HepG2 (cell line): Measurements from ENCODE around the gene OTUB2. TPM values are rescaled to one million over a fixed set of nuclear protein-coding genes. Genes with fewer than 3 reads are reported as not detected.

Source experiments
- ATAC-seq: fragments of 200-7000 bp; cut with Tn5 transposase; 3 replicates; pipeline ENCODE4 v1.9.1; 2020; ENCODE audit warnings: mild to moderate bottlenecking, moderate library complexity
- BruUV-seq: library from RNA; stranded (reverse); fragments of 400-500 nt; replicated peaks from 2 replicates; lab custom pipeline; 2021; lab: Mats Ljungman, UMichigan
- CTCF ChIA-PET: fragments of 300-600 bp; formaldehyde crosslinking; extraction: SDS; loops from one replicate; lab custom pipeline; 2021; ENCODE audit warnings: low total read pairs, inconsistent platforms, low intra/inter-chr PET ratio; lab: Yijun Ruan, JAX
- POLR2A ChIA-PET: fragments of 350-600 bp; sonication (Branson Sonifier 250); formaldehyde crosslinking; loops from one replicate; lab custom pipeline; 2020; ENCODE audit warnings: antibody characterized with exemption, inconsistent platforms; lab: Yijun Ruan, JAX
- DNase-seq: peaks from one replicate; pipeline ENCODE4 v3.0.0-alpha.2; 2015; ENCODE audit warnings: low spot score
- FAIRE-seq: peaks from 3 replicates; lab custom pipeline; 2011; peaks lifted over from hg19 to GRCh38; lab: Jason Lieb, UNC
- H2AFZ ChIP-seq: one replicate; pipeline ENCODE4 v1.6.1; 2011; ENCODE audit warnings: low read length, inconsistent platforms
- H3K27ac ChIP-seq: fragments of 300-600 bp; 3 replicates; pipeline ENCODE4 v1.8.0; 2011; ENCODE audit warnings: mixed run types, mild to moderate bottlenecking, mixed read lengths, low read length, inconsistent platforms; ENCODE audit not compliant: insufficient read depth; ENCODE audit errors: extremely low read length
- H3K27me3 ChIP-seq, 2 experiments: fragments of 200-600 bp in 1 of 2; 2 replicates in 1 of 2; 3 replicates in 1 of 2; pipeline versions ENCODE4 v1.6.0 to v1.8.0; 2011; ENCODE audit warnings: low read length in 2 of 2, mild to moderate bottlenecking in 2 of 2, moderate library complexity in 2 of 2, inconsistent platforms in 1 of 2; ENCODE audit not compliant: insufficient read depth in 2 of 2, control insufficient read depth in 1 of 2
- H3K36me3 ChIP-seq, 2 experiments: fragments of 200-600 bp in 1 of 2; replicated peaks in 1 of 2; 2 replicates in 1 of 2; 3 replicates in 1 of 2; pipeline versions ENCODE4 v1.5.1 to v1.8.0; 2011; ENCODE audit warnings: low read length in 2 of 2, inconsistent platforms in 1 of 2; ENCODE audit not compliant: insufficient read depth in 2 of 2, control insufficient read depth in 1 of 2
- H3K4me1 ChIP-seq: 2 replicates; pipeline ENCODE4 v1.5.1; 2012; ENCODE audit warnings: low read length, inconsistent platforms; ENCODE audit not compliant: insufficient read depth
- H3K4me2 ChIP-seq: 2 replicates; pipeline ENCODE4 v1.6.0; 2011; ENCODE audit warnings: low read depth, low read length, inconsistent platforms
- H3K4me3 ChIP-seq, 3 experiments: fragments of 200-600 bp in 1 of 3; sonication (generic), shearing (Covaris generic) in 1 of 3; replicated peaks in 1 of 3; 2 replicates each; pipeline ENCODE4 v1.5.1; 2011 to 2016; ENCODE audit warnings: low read length in 3 of 3, inconsistent platforms in 2 of 3, low read depth in 2 of 3, mild to moderate bottlenecking in 2 of 3, control low read depth in 1 of 3, mixed read lengths in 1 of 3; ENCODE audit not compliant: insufficient read depth in 1 of 3
- H3K79me2 ChIP-seq: one replicate; pipeline ENCODE4 v1.6.1; 2011; ENCODE audit warnings: low read length, inconsistent platforms; ENCODE audit not compliant: insufficient read depth
- H3K9ac ChIP-seq: 2 replicates; pipeline ENCODE4 v1.6.0; 2011; ENCODE audit warnings: mild to moderate bottlenecking, low read depth, low read length, inconsistent platforms; ENCODE audit not compliant: insufficient read depth
- H3K9me3 ChIP-seq: 2 replicates; pipeline ENCODE4 v1.5.1; 2012; ENCODE audit warnings: mild to moderate bottlenecking, low read length
- H4K20me1 ChIP-seq: 2 replicates; pipeline ENCODE4 v1.6.0; 2011; ENCODE audit warnings: inconsistent platforms, mild to moderate bottlenecking, low read length, moderate library complexity; ENCODE audit not compliant: insufficient read depth
- FOSL1 ChIP-seq: sonication (generic); formaldehyde crosslinking; IDR thresholded peaks from 2 replicates; pipeline ENCODE4 v1.9.0; 2021; ENCODE audit warnings: missing genetic modification reagents, borderline replicate concordance
- FOSL2 ChIP-seq: sonication (generic); formaldehyde crosslinking; IDR thresholded peaks from 2 replicates; pipeline ENCODE4 v1.4.0; 2020; ENCODE audit warnings: missing genetic modification reagents
- FOXA1 ChIP-seq, 2 experiments: fragments of 450-650 bp in 1 of 2; sonication (generic) in 1 of 2; formaldehyde crosslinking in 1 of 2; IDR thresholded peaks; 2 replicates each; pipeline versions ENCODE4 v1.4.0 to v1.6.1; 2016 to 2020; ENCODE audit warnings: missing genetic modification reagents in 1 of 2
- GTF2F1 ChIP-seq: fragments of 150-350 bp; IDR thresholded peaks from 2 replicates; pipeline ENCODE4 v1.6.1; 2014; ENCODE audit warnings: low read length
- HCFC1 ChIP-seq: fragments of 150-350 bp; IDR thresholded peaks from 2 replicates; pipeline ENCODE4 v1.6.1; 2014; ENCODE audit warnings: low read depth, low read length
- HMG20A ChIP-seq: IDR thresholded peaks from 2 replicates; pipeline ENCODE4 v1.6.1; 2016; ENCODE audit warnings: borderline replicate concordance
- HOXA7 ChIP-seq: sonication (generic); formaldehyde crosslinking; IDR thresholded peaks from 2 replicates; pipeline ENCODE4 v1.8.1; 2022; ENCODE audit warnings: mild to moderate bottlenecking, missing genetic modification reagents, moderate library complexity
- JUND ChIP-seq: sonication (generic); formaldehyde crosslinking; IDR thresholded peaks from 2 replicates; pipeline ENCODE4 v1.8.0; 2022; ENCODE audit warnings: mild to moderate bottlenecking, missing genetic modification reagents
- KLF9 ChIP-seq: IDR thresholded peaks from 2 replicates; pipeline ENCODE4 v1.6.1; 2016; ENCODE audit warnings: low read depth
- RARA ChIP-seq: IDR thresholded peaks from 2 replicates; pipeline ENCODE4 v1.6.1; 2016; ENCODE audit warnings: missing genetic modification reagents, missing compliant biosample characterization
- SALL1 ChIP-seq: sonication (generic); formaldehyde crosslinking; IDR thresholded peaks from 2 replicates; pipeline ENCODE4 v1.8.0; 2022; ENCODE audit warnings: mild to moderate bottlenecking, missing genetic modification reagents
- SAP130 ChIP-seq: IDR thresholded peaks from 2 replicates; pipeline ENCODE4 v1.6.1; 2016; ENCODE audit warnings: low read depth
- SOX5 ChIP-seq: IDR thresholded peaks from 2 replicates; pipeline ENCODE4 v1.6.1; 2016; ENCODE audit warnings: borderline replicate concordance
- STAT5B ChIP-seq: sonication (generic); formaldehyde crosslinking; IDR thresholded peaks from 2 replicates; pipeline ENCODE4 v1.4.0; 2020; ENCODE audit warnings: missing genetic modification reagents
- TCF7 ChIP-seq: sonication (generic); IDR thresholded peaks from 2 replicates; pipeline ENCODE4 v1.6.1; 2016; ENCODE audit warnings: antibody characterized with exemption, low read depth
- ZBTB25 ChIP-seq: IDR thresholded peaks from 2 replicates; pipeline ENCODE4 v1.6.1; 2018; ENCODE audit warnings: missing genetic modification reagents
- ZNF121 ChIP-seq: sonication (generic); formaldehyde crosslinking; IDR thresholded peaks from 2 replicates; pipeline ENCODE4 v1.5.0; 2020; ENCODE audit warnings: mild to moderate bottlenecking, missing genetic modification reagents
- ZNF251 ChIP-seq: sonication (generic); formaldehyde crosslinking; IDR thresholded peaks from 2 replicates; pipeline ENCODE4 v1.9.0; 2021; ENCODE audit warnings: mild to moderate bottlenecking, missing genetic modification reagents
- ZNF296 ChIP-seq: sonication (generic); formaldehyde crosslinking; conservative IDR thresholded peaks from 2 replicates; pipeline ENCODE4 v1.5.0; 2020; ENCODE audit warnings: mild to moderate bottlenecking, missing genetic modification reagents
- ZNF367 ChIP-seq: sonication (generic); formaldehyde crosslinking; IDR thresholded peaks from 2 replicates; pipeline ENCODE4 v1.4.0; 2020; ENCODE audit warnings: missing genetic modification reagents, borderline replicate concordance
- WGBS: methylation state at CpG from one replicate; pipeline ENCODE4 v1.1.6; 2017; ENCODE audit warnings: low lambda C conversion rate; 5-methylcytosine and 5-hydroxymethylcytosine counted together
- in situ Hi-C: cut with HindIII; loops from 2 replicates; pipeline ENCODE4 v1.10.0; 2017; ENCODE audit warnings: low pct_unique_long_range_greater_than_20kb; ENCODE audit not compliant: extremely low pct_ligation_motif_present
- intact Hi-C: fragments of 100-400 bp; cut with micrococcal nuclease; formaldehyde crosslinking; loops from one replicate; pipeline ENCODE4 v1.10.0; 2022; ENCODE audit not compliant: unreplicated experiment
- polyA plus RNA-seq, 8 experiments: library from polyadenylated mRNA; depleted of rRNA in 3 of 8; stranded (reverse) in 7 of 8; unstranded in 1 of 8; fragments of >200 nt; fragmentation: Illumina TruSeq in 4 of 8; extraction: Trizol in 4 of 8; gene quantifications; 2 replicates each; pipeline versions ENCODE4 v1.2.1 to v1.2.3, GENCODE V29; 2011 to 2016; ENCODE audit warnings: low read depth in 4 of 8, missing spikeins in 1 of 8, mixed read lengths in 1 of 8; ENCODE audit not compliant: insufficient read depth in 1 of 8
- total RNA-seq, 5 experiments: library from RNA; depleted of rRNA; stranded (reverse); fragments of >200 nt; fragmentation: Illumina TruSeq; extraction: Trizol; gene quantifications; 2 replicates each; pipeline ENCODE4 v1.2.3, GENCODE V29; 2016; ENCODE audit warnings: low read depth in 1 of 5
- TF ChIP-seq, protein P1 (sequence below): IDR thresholded peaks from 2 replicates; pipeline ENCODE4 v1.6.1; 2012; ENCODE audit warnings: low read length, improper control_type of control experiment
- TF ChIP-seq, protein P2 (sequence below): sonication (generic); formaldehyde crosslinking; IDR thresholded peaks from 2 replicates; pipeline ENCODE4 v1.9.0; 2022; ENCODE audit warnings: low read depth, missing genetic modification reagents

The OTUB2 gene
- total and polyA plus RNA-seq, 2 of the 13 experiments (the other 11 are each of a cell fraction or from before 2014, with no cell fraction given): 2.2 to 2.4 TPM

GRCh38 chr14:94028450-94028826 lies 2.3 kb downstream of the OTUB2 start:
- Histone ChIP-seq H3K36me3 (no peaks in the 10 kb centered on the region), H3K27ac (peak overlapping the region; percentile 19), H3K4me2 (peak overlapping the region; percentile 73), H3K9ac (no peak overlapping the region), H2AFZ (no peak overlapping the region), H3K9me3 (no peaks in the 10 kb centered on the region), H3K79me2 (peaks cover 2% of the 10 kb centered on the region), H3K27me3 (no peaks in the 10 kb centered on the region), H3K4me1 (peaks cover 44% of the 10 kb centered on the region), H4K20me1 (no peaks in the 10 kb centered on the region), H3K4me3 (no peak overlapping the region)
- peak; percentile 91 for DNase-seq
- intact Hi-C loops (no loop called here), in situ Hi-C loops (no loop called here)
- ChIA-PET CTCF (interaction anchor here (0.6 to 1.0 kb wide), 3 partner anchors 10 to 108 kb away, joined by 3 read pairs; no protein-coding TSS in a partner anchor), POLR2A (interaction anchor here (0.8 to 1.8 kb wide), 8 partner anchors 8 to 289 kb away, joined by 3 to 9 read pairs (median 4); partner anchors contain the start of genes DDX24, IFI27L1 and SERPINA10)
- peak; percentile 78 for FAIRE-seq
- peak; percentile 70 for ATAC-seq
- BruUV-seq: TSS peak; percentile 55
- 2% methylated on average over 3 of the region's 4 CpGs for WGBS
- TF ChIP-seq, protein P1, sequence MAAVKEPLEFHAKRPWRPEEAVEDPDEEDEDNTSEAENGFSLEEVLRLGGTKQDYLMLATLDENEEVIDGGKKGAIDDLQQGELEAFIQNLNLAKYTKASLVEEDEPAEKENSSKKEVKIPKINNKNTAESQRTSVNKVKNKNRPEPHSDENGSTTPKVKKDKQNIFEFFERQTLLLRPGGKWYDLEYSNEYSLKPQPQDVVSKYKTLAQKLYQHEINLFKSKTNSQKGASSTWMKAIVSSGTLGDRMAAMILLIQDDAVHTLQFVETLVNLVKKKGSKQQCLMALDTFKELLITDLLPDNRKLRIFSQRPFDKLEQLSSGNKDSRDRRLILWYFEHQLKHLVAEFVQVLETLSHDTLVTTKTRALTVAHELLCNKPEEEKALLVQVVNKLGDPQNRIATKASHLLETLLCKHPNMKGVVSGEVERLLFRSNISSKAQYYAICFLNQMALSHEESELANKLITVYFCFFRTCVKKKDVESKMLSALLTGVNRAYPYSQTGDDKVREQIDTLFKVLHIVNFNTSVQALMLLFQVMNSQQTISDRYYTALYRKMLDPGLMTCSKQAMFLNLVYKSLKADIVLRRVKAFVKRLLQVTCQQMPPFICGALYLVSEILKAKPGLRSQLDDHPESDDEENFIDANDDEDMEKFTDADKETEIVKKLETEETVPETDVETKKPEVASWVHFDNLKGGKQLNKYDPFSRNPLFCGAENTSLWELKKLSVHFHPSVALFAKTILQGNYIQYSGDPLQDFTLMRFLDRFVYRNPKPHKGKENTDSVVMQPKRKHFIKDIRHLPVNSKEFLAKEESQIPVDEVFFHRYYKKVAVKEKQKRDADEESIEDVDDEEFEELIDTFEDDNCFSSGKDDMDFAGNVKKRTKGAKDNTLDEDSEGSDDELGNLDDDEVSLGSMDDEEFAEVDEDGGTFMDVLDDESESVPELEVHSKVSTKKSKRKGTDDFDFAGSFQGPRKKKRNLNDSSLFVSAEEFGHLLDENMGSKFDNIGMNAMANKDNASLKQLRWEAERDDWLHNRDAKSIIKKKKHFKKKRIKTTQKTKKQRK: no peak
- TF ChIP-seq FOXA1 (IDR thresholded peaks at IDR 0.05) (no peak), FOXA1 (CRISPR knock-in tag; IDR thresholded peaks at IDR 0.05) (peak; percentile 76), ZNF121 (CRISPR knock-in tag) (peak; percentile 75; the same call in 1 of the 2 replicates), SOX5 (peak; percentile 98), STAT5B (CRISPR knock-in tag) (no peak), TCF7 (peak; percentile 20; the same call in 1 of the 2 replicates), SAP130 (CRISPR knock-in tag) (peak; percentile 83), HCFC1 (no peak), HOXA7 (CRISPR knock-in tag) (no peak), HMG20A (CRISPR knock-in tag) (peak; percentile 52; the same call in 1 of the 2 replicates), FOSL2 (CRISPR knock-in tag) (peak; percentile 97), JUND (CRISPR knock-in tag) (peak; percentile 70; the same call in 1 of the 2 replicates), FOSL1 (CRISPR knock-in tag) (peak; percentile 80), ZNF296 (no peak), ZNF251 (CRISPR knock-in tag) (no peak), ZBTB25 (no peak), SALL1 (CRISPR knock-in tag) (peak; percentile 20; the same call in 1 of the 2 replicates), GTF2F1 (no peak), RARA (CRISPR knock-in tag) (peak; percentile 64), KLF9 (no peak), ZNF367 (no peak)
- TF ChIP-seq, protein P2, sequence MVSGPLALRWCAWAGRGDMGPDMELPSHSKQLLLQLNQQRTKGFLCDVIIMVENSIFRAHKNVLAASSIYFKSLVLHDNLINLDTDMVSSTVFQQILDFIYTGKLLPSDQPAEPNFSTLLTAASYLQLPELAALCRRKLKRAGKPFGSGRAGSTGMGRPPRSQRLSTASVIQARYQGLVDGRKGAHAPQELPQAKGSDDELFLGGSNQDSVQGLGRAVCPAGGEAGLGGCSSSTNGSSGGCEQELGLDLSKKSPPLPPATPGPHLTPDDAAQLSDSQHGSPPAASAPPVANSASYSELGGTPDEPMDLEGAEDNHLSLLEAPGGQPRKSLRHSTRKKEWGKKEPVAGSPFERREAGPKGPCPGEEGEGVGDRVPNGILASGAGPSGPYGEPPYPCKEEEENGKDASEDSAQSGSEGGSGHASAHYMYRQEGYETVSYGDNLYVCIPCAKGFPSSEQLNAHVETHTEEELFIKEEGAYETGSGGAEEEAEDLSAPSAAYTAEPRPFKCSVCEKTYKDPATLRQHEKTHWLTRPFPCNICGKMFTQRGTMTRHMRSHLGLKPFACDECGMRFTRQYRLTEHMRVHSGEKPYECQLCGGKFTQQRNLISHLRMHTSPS: 0 out of 2 replicates have a peak, but pooled peaks have one; percentile 45
